Neural cell (in vitro differentiated cells): ENCODE measurements around the gene CRTAC1.

Experiments
- CTCF ChIP-seq: fragments of 450-650 bp; IDR thresholded peaks from 2 replicates; pipeline ENCODE4 v1.5.1; 2014; ENCODE audit warnings: antibody characterized with exemption, mild to moderate bottlenecking, moderate library complexity; ENCODE audit not compliant: poor library complexity, severe bottlenecking
- EZH2 ChIP-seq: fragments of 200-600, 300-800 bp; shearing (Covaris generic), sonication (generic); IDR thresholded peaks from 2 replicates; pipeline ENCODE4 v1.6.1; 2014; ENCODE audit warnings: antibody characterized with exemption, low read length, borderline replicate concordance, mild to moderate bottlenecking; ENCODE audit not compliant: insufficient read depth, poor library complexity, severe bottlenecking
- POLR2AphosphoS5 ChIP-seq: IDR thresholded peaks from 2 replicates; pipeline ENCODE4 v1.6.1; 2012
- RAD21 ChIP-seq: fragments of 450-650 bp; conservative IDR thresholded peaks from 2 replicates; pipeline ENCODE4 v1.6.1; 2014; ENCODE audit warnings: antibody characterized with exemption, mild to moderate bottlenecking, moderate library complexity

DNA sequence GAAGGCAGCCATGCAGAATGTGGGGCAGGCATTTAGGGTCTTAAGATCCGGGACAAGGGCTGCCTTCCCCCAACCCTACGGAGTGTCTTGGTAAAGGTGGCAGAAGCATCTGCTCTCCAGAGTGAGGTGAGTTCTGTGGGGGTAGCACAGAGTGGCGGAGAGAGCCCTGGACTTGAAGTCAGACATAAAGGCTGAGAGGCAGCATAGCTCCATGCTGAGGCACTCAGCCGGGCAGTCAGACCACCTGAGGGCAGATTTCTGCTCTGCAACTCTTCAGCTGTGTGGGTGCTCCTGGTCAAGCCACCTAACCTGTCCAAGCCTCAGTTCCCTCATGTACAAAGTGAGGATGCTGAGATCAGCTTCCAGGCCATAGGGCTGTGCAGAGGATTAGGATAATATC, 81.0 kb downstream of the CRTAC1 start:
- TF ChIP-seq CTCF (no peak), RAD21 (no peak), EZH2 (no peak), POLR2AphosphoS5 (no peak)
